ENCODE results near the gene CBLL1. TPM values are rescaled to one million over a fixed set of nuclear protein-coding genes. Genes with fewer than 3 reads are reported as not detected.

Gene CBLL1
- total RNA-seq, 1 experiment from 2014 or later: 42.8 TPM

DNA sequence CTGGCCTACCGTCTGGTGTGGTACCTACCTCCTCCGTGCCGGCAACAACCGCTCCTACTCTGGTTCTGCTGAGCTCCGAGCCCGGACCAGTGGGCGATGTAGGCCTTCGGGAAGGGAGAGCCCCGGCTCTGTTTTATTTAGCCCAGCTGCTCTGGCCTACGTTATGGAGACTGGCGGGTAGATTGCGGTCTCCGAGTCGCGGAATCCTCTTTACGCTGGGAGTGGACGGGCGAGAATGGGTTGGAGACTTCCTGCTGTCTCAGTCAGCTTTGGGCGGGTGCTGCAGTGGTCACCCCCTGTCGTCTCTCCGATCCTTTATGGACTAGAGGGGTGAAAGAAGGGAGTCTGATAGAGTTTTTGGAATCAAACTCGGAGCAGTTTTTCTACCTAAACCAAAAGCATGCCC lies 406 bp downstream of the CBLL1 start:
- DNase-seq (ENCODE audit: low read depth): no peak

DNA sequence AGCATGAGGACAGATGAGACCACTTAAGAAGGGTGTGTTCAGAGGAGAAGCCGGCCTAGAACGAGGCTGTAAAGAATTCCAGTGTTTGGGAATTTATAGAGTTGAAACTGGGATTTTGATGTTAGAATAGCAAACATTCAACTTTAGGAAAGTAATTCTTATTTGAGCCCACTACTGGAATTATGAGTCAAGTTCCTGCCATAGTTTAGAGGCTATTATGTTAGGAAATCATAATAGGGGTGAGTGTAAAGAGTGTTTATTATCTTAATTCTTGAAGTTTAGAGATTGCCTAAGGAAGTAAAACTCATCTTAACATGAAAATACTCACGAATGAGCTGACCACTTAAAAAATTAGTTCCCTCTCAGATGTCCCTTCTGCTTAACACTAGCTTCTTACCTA lies 2.1 kb downstream of the CBLL1 start:
- DNase-seq (ENCODE audit: low read depth): no peak

DNA sequence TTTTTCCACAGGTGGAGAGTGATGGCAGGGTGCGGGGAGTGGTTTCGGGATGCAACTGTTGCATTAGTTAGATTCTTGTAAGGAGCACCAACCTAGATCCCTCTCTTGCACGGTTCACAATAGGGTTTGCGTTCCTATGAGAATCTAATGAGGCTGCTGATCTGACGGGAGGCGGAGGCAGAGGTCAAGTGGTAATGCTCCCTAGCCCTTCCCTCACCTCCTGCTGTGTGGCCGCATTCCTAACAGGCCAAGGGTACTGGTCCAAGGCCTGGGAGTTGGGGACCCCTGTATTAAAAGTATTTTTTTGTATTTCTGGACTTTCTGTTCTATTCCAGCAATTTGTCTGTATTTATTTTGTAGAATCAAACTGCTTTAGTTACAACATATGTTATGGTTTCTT lies 7.2 kb downstream of the CBLL1 start:
- DNase-seq (ENCODE audit: low read depth): no peak

- no peak for DNase-seq (ENCODE audit: low read depth)
Observed at GRCh38 chr7:107754642-107755041, 10.7 kb downstream of the CBLL1 start.

DNA sequence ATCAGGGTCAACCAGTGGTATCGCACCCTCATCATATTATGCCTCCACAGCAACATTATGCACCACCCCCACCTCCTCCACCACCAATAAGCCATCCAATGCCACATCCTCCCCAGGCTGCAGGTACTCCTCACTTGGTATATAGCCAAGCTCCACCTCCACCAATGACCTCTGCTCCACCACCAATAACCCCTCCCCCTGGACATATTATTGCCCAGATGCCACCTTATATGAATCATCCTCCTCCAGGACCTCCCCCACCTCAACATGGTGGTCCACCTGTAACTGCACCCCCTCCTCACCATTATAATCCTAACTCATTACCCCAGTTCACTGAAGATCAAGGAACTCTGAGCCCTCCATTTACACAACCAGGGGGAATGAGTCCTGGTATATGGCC lies 14.7 kb downstream of the CBLL1 start:
- no peak for DNase-seq (ENCODE audit: low read depth)

GRCh38 chr7:107767391-107767790 lies 23.4 kb downstream of the CBLL1 start:
- no peak for DNase-seq (ENCODE audit: low read depth)

DNA sequence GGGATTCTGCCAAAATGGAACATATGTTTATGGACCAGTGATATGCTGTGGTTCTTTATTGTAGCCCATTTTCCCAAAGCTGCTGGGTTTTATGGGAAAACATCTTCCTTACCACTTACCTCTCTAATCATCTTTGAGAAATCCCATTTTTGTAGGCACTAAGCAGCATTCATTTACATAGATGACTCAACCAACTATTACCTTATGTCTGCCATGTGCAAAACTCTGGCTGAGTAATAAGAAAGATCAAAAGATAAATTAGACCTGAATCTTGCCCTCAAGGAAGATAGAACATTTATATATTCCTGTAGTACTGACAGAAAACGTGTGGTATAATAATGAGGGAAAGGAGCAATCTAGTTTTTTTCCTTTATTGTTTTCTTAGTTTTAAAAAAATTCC lies 24.3 kb downstream of the CBLL1 start:
- no peak for DNase-seq (ENCODE audit: low read depth)

- DNase-seq (ENCODE audit: low read depth): no peak
Observed at GRCh38 chr7:107773027-107773426, 29.1 kb downstream of the CBLL1 start.

GRCh38 chr7:107777702-107778101 lies 33.8 kb downstream of the CBLL1 start:
- no peak for DNase-seq (ENCODE audit: low read depth)

GRCh38 chr7:107778283-107778682 lies 34.3 kb downstream of the CBLL1 start:
- DNase-seq (ENCODE audit: low read depth): no peak

GRCh38 chr7:107779647-107780099 lies 35.7 kb downstream of the CBLL1 start:
- no peak for DNase-seq (ENCODE audit: low read depth)

DNA sequence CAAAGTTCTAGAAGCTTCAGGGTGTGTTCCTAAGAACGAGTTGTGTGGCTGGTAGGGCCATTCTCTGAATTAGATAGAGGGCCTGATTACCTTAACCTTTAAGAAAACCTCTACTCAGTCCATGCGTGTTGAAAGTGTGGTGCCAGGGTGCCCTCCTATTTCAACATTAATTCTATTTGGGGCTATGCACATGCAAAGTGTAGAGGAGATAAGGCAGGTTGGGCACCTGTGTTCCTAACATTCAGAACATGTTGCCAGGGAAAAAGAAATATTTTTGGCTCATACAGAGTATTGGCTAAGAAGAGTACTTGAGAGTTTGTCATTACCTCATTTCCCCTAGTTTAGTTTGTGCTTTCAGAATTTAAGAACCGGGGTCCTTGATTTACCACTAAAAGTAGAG lies 38.4 kb downstream of the CBLL1 start:
- DNase-seq (ENCODE audit: low read depth): no peak

DNA sequence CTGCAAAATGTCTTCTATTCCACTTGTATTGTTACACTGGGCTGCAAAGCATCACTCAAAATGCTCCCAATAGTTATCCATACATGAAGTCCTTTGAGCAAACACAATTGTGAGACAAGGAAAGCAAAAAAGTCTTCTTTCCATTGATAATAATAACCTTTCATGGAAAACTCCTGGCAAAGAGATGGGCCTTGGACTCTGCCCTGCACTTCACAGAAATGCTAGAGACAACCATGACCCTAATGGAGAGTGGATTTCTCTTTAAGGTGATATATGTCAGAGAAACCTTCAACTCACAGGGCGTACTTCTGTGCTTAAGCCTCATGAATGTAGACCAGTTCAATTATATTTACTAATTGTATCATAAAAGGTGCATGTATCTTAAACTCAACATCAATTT lies 39.7 kb downstream of the CBLL1 start:
- DNase-seq (ENCODE audit: low read depth): no peak

GRCh38 chr7:107785170-107785569 lies 41.2 kb downstream of the CBLL1 start:
- DNase-seq (ENCODE audit: low read depth): no peak

GRCh38 chr7:107785926-107786325 lies 42.0 kb downstream of the CBLL1 start:
- no peak for DNase-seq (ENCODE audit: low read depth)

- DNase-seq (ENCODE audit: low read depth): no peak
Observed at GRCh38 chr7:107788216-107788615, 44.3 kb downstream of the CBLL1 start.

DNA sequence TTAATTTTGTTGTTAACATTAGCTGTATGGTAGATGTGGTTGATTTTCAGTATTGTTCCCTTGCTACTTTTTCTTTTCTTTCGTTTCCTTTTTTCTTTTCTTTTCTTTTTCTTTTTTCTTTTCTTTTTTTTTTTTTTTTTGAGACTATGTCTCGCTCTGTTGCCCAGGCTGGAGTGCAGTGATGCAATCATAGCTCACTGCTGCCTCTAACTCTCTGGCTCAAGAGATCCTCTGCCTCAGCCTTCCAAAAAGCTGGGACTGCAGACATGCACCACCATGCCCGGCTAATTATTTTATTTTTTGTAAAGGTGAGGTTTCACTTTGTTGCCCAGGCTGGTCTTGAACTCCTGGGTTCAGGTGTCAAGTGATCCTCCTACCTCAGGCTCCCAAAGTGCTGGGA lies 44.7 kb downstream of the CBLL1 start:
- DNase-seq (ENCODE audit: low read depth): no peak

DNA sequence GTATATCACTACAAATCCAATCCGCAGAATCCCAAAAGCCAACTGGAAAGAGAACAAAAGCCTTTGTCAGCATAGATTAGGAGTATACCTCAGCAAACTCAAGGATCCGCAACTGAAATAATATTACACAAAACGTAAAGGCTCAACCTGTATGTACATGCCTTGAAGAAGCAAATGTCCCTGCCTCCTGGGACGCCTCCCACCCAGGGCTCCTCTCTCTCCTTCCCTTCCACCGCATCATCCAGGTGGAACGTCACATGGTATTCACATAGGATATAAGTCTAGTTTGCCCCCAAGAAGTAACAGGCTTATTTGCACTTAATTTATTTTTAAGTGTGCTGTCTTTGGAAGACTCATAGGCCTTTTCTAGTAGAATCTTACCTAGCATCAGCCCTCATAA lies 45.7 kb downstream of the CBLL1 start:
- no peak for DNase-seq (ENCODE audit: low read depth)

DNA sequence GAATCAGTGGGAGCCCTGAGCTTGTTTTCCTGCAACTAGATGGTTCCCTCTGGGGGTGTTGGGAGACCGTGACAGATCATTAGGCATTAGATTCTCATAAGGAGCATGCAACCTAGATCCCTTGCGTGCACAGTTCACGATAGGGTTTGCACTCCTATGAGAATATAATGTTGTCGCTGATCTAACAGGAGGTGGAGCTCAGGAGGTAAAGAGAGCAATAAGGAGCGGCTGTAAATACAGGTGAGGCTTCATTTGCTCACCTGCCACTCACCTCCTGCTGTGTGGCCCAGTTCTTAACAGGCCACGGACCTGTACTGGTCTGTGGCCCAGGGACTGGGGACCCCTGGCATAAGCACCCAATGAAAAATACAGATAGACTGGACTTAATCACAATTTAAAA lies 48.4 kb downstream of the CBLL1 start:
- DNase-seq (ENCODE audit: low read depth): no peak

GRCh38 chr7:107799647-107800264 lies 55.8 kb downstream of the CBLL1 start:
- no peak for DNase-seq (ENCODE audit: low read depth)

DNA sequence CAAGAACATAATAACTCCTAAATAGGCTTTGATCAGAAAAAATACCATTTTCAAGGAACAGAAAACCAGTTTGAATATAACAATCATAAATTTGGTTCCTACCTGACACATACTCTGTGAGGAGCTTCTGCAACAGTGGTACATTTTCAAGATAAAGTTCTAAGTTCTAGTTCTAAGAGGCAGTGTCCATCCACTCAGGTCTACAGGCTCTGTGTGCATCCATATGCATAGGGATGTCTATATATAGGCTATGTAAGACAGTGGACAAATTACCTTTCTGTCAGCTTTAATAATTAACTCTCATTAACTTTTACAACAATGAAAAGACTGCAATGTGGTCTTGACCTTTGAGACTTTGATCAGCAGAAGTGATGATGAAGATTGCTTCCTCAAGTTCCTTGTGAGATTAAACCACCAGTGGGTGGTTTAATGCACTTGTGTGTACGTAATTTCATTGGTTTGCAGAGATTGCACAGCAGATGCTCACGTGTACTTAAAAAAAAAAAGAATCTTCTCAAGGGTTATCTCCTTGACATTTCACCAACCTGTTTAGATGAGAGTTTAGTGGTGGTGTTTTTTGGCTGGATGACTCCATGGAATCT lies 59.2 kb downstream of the CBLL1 start, which contains the start of gene SLC26A3:
TSS of gene SLC26A3 (minus strand) at position 215 of the 602 bp plus-strand sequence. CDS start 8,714 bp downstream, outside the sequence.
- no peak for DNase-seq (ENCODE audit: low read depth)

DNA sequence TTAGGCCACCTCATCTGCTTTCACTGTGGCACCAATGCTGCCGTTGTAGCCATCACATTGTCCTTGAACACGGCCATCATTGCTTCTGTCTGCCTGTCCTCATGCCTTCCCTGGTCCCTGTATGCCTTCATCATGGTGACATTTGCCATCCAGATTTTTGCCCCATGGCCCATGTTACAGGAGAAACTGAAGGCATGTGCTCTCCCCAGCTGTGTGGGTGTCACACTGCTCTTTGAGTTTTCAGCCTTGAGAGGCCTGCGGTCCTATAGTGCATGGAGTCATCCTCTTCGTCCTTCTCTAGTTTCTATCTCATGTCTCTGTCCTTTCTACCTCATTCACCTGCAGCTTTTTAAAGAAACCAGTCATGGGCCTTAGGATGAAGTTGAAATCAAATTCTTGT lies 65.2 kb downstream of the CBLL1 start:
- no peak for DNase-seq (ENCODE audit: low read depth)

- DNase-seq (ENCODE audit: low read depth): no peak
Observed at GRCh38 chr7:107810626-107811025, 66.7 kb downstream of the CBLL1 start.

Data from LHCN-M2 (cell line).